Peyer's patch (tissue), 4 donors: Measurements from ENCODE around the gene RUSC1. TPM values are rescaled to one million over a fixed set of nuclear protein-coding genes. Genes with fewer than 3 reads are reported as not detected.
"Not testable (repeated sequence)": the region's sequence is repeated elsewhere in the genome, so short reads cannot be mapped to it uniquely, and the experiment has no call there.

ENCODE experiments used
- DNase-seq, 3 donors: peaks; one replicate each; pipeline ENCODE4 v3.0.0-alpha.2; 2017 to 2019
- H3K27ac ChIP-seq, 4 donors: fragments of 200-600 bp; sonication (generic); one replicate each; pipeline ENCODE4 v1.5.1; 2016 to 2019
- H3K27me3 ChIP-seq, 2 donors: fragments of 200-600 bp; sonication (generic); one replicate each; pipeline ENCODE4 v1.5.1; 2019
- H3K36me3 ChIP-seq, 3 donors: fragments of 200-600 bp; sonication (generic); one replicate each; pipeline ENCODE4 v1.5.1; 2016 to 2019
- H3K4me1 ChIP-seq, 4 donors: fragments of 200-600 bp; sonication (generic); one replicate each; pipeline ENCODE4 v1.5.1; 2016 to 2019
- H3K4me3 ChIP-seq, 4 donors: fragments of 200-600 bp; sonication (generic); 1 replicate in 3 of 4; 2 replicates in 1 of 4; pipeline ENCODE4 v1.5.1; 2016 to 2019; ENCODE audit warnings: mild to moderate bottlenecking in 1 of 4
- H3K9me3 ChIP-seq, 4 donors: fragments of 200-600 bp; sonication (generic); one replicate each; pipeline ENCODE4 v1.5.1; 2016 to 2019; ENCODE audit warnings: mild to moderate bottlenecking in 1 of 4
- CTCF ChIP-seq, 6 experiments: fragments of 450-650 bp in 4 of 6; fragments of 200-600 bp in 2 of 6; sonication (generic) in 1 of 6; IDR thresholded peaks; one replicate each; pipeline ENCODE4 v1.5.1; 2017 to 2019; ENCODE audit warnings: antibody characterized with exemption in 6 of 6, mild to moderate bottlenecking in 3 of 6, moderate library complexity in 1 of 6
- POLR2A ChIP-seq, 2 donors: fragments of 450-650 bp; IDR thresholded peaks; one replicate each; pipeline ENCODE4 v1.5.1; 2017; ENCODE audit warnings: antibody characterized with exemption in 2 of 2, mild to moderate bottlenecking in 2 of 2, moderate library complexity in 2 of 2
- total RNA-seq, 4 donors: library from RNA; depleted of rRNA; stranded (reverse); fragments of >200 nt; gene quantifications; one replicate each; pipeline ENCODE4 v1.1.0, GENCODE V29; 2016

The RUSC1 gene
- total RNA-seq, 4 donors from 2014 or later: 40.4 to 72.4 (median 71.8) TPM

- Histone ChIP-seq H3K9me3 (no peaks in the 10 kb centered on the region), H3K36me3 (peaks cover 0 to 4% (median 0%) of the 10 kb centered on the region in 3 donors), H3K27me3 (no peaks in the 10 kb centered on the region), H3K4me3 (no peak overlapping the region), H3K27ac (no peak overlapping the region), H3K4me1 (no peaks in the 10 kb centered on the region)
- no peak for DNase-seq
- no peak for TF ChIP-seq POLR2A (IDR thresholded peaks at IDR 0.05)
- TF ChIP-seq CTCF (IDR thresholded peaks at IDR 0.05): no peak
These were observed 35.6 kb upstream of the RUSC1 start for GRCh38 chr1:155285063-155285462.

- Histone ChIP-seq H3K27ac (no peak overlapping the region), H3K4me1 (no peaks in the 10 kb centered on the region), H3K9me3 (no peaks in the 10 kb centered on the region), H3K36me3 (peaks cover 0 to 4% (median 0%) of the 10 kb centered on the region in 3 donors), H3K4me3 (no peak overlapping the region), H3K27me3 (no peaks in the 10 kb centered on the region)
- DNase-seq: no peak
- TF ChIP-seq POLR2A (IDR thresholded peaks at IDR 0.05) (no peak), CTCF (IDR thresholded peaks at IDR 0.05) (no peak)
These were observed 35.1 kb upstream of the RUSC1 start for GRCh38 chr1:155285631-155286044.

GRCh38 chr1:155286544-155286943 is 34.1 kb upstream of the RUSC1 start:
- H3K27me3 ChIP-seq: no peaks in the 10 kb centered on the region
- no peaks in the 10 kb centered on the region for H3K4me1 ChIP-seq
- H3K4me3 ChIP-seq: no peak overlapping the region
- TF ChIP-seq POLR2A (IDR thresholded peaks at IDR 0.05): no peak
- TF ChIP-seq CTCF (IDR thresholded peaks at IDR 0.05): no peak
- no peak overlapping the region for H3K27ac ChIP-seq
- no peak for DNase-seq
- peaks cover 0 to 4% (median 0%) of the 10 kb centered on the region in 3 donors for H3K36me3 ChIP-seq
- H3K9me3 ChIP-seq: no peaks in the 10 kb centered on the region

- TF ChIP-seq POLR2A (IDR thresholded peaks at IDR 0.05) (no peak), CTCF (IDR thresholded peaks at IDR 0.05) (no peak)
- Histone ChIP-seq H3K27ac (no peak overlapping the region), H3K4me1 (no peaks in the 10 kb centered on the region), H3K36me3 (no peaks in the 10 kb centered on the region), H3K9me3 (no peaks in the 10 kb centered on the region), H3K27me3 (no peaks in the 10 kb centered on the region), H3K4me3 (no peak overlapping the region)
- no peak for DNase-seq
These were observed 32.6 kb upstream of the RUSC1 start for GRCh38 chr1:155287987-155288543.

- H3K36me3 ChIP-seq, H3K9me3 ChIP-seq, H3K4me3 ChIP-seq, H3K4me1 ChIP-seq, H3K27me3 ChIP-seq, DNase-seq, H3K27ac ChIP-seq: not testable (repeated sequence)
These were observed 29.7 kb upstream of the RUSC1 start for GRCh38 chr1:155291006-155291405.

GRCh38 chr1:155293086-155293749 is 27.5 kb upstream of the RUSC1 start:
- no peak for TF ChIP-seq POLR2A (IDR thresholded peaks at IDR 0.05)
- TF ChIP-seq CTCF (IDR thresholded peaks at IDR 0.05): no peak

More at GRCh38 chr1:155293086-155293749, 27.5 kb upstream of the RUSC1 start:
- Histone ChIP-seq H3K4me1 (no peaks in the 10 kb centered on the region), H3K9me3 (no peaks in the 10 kb centered on the region), H3K27ac (no peak overlapping the region), H3K36me3 (no peaks in the 10 kb centered on the region), H3K27me3 (no peaks in the 10 kb centered on the region), H3K4me3 (no peak overlapping the region)
- no peak for DNase-seq
